Spleen (tissue), 7 donors: ENCODE measurements around the gene CDC25B.

ENCODE experiments used
- POLR2A ChIP-seq, 3 donors: fragments of 450-650 bp; IDR thresholded peaks; one replicate each; pipeline ENCODE4 v1.5.1; 2017; ENCODE audit warnings: antibody characterized with exemption in 3 of 3, mild to moderate bottlenecking in 1 of 3
- TF ChIP-seq, protein P1 (sequence below), 11 experiments: fragments of 200-600 bp in 7 of 11; fragments of 450-650 bp in 4 of 11; sonication (generic) in 4 of 11; IDR thresholded peaks in 8 of 11; conservative IDR thresholded peaks in 3 of 11; 1 replicate in 7 of 11; 2 replicates in 4 of 11; pipeline versions ENCODE4 v1.4.0 to v1.8.0; 2016 to 2021; ENCODE audit warnings: antibody characterized with exemption in 11 of 11, inconsistent platforms in 4 of 11, mild to moderate bottlenecking in 1 of 11
- donor health status: DM: no; HTN: no; CAD: no; lungs with moderate emphysema.
- donor health status: DM: no; HTN: no; CAD: no.
- donor health status: DM: no; HTN: no; CAD: no.

DNA sequence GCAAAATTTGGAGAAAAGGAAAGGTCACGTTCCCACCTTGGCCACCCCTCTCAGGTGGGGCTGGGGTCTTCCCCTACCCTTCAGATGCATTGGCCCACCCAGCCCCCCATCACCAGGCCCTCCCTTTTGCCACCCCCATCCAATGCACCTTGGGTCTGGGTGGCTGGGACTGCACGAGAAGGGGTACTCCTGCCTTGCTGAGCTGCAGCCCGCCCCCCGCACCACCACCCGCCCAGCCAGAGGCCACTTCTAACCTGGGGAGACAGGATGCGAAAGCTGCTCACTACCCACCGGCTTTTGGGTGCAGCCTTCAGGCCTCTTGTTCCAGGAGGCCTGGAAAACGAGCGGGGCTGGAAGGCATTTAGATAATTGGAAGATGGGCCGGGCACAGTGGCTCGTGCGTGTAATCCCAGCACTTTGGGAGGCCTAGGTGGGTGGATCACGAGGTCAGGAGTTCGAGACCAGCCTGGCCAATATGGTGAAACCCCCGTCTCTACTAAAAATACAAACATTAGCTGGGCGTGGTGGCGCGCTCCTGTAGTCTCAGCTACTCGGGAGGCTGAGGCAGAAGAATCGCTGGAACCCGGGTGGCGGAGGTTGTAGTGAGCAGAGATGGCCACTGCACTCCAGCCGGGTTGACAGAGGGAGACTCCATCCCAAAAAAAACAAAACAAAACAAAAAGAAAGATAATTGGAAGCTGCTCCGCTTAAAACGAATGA, 1.2 kb upstream of the CDC25B start:
- TF ChIP-seq, protein P1, sequence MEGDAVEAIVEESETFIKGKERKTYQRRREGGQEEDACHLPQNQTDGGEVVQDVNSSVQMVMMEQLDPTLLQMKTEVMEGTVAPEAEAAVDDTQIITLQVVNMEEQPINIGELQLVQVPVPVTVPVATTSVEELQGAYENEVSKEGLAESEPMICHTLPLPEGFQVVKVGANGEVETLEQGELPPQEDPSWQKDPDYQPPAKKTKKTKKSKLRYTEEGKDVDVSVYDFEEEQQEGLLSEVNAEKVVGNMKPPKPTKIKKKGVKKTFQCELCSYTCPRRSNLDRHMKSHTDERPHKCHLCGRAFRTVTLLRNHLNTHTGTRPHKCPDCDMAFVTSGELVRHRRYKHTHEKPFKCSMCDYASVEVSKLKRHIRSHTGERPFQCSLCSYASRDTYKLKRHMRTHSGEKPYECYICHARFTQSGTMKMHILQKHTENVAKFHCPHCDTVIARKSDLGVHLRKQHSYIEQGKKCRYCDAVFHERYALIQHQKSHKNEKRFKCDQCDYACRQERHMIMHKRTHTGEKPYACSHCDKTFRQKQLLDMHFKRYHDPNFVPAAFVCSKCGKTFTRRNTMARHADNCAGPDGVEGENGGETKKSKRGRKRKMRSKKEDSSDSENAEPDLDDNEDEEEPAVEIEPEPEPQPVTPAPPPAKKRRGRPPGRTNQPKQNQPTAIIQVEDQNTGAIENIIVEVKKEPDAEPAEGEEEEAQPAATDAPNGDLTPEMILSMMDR (IDR thresholded peaks at IDR 0.05 in 8 of 11, conservative IDR thresholded peaks at IDR 0.05 in 3 of 11) = no peak
- TF ChIP-seq POLR2A (IDR thresholded peaks at IDR 0.05) = no peak
